HepG2 (cell line): ENCODE results near the gene CAMK2N2. TPM values are rescaled to one million over a fixed set of nuclear protein-coding genes. Genes with fewer than 3 reads are reported as not detected.

ENCODE experiments used
- GATA4 ChIP-seq: sonication (generic); IDR thresholded peaks from 2 replicates; pipeline ENCODE4 v1.6.1; 2016; ENCODE audit warnings: antibody characterized with exemption, low read depth, borderline replicate concordance
- GPN1 ChIP-seq: sonication (generic); formaldehyde crosslinking; IDR thresholded peaks from 2 replicates; pipeline ENCODE4 v1.5.1; 2020; ENCODE audit warnings: missing genetic modification reagents, borderline replicate concordance
- HMG20A ChIP-seq: IDR thresholded peaks from 2 replicates; pipeline ENCODE4 v1.6.1; 2016; ENCODE audit warnings: borderline replicate concordance
- HOXA5 ChIP-seq: sonication (generic); formaldehyde crosslinking; IDR thresholded peaks from 2 replicates; pipeline ENCODE4 v1.4.0; 2020; ENCODE audit warnings: missing genetic modification reagents
- JUN ChIP-seq: sonication (generic); formaldehyde crosslinking; IDR thresholded peaks from 2 replicates; pipeline ENCODE4 v1.4.0; 2020; ENCODE audit warnings: mild to moderate bottlenecking, missing genetic modification reagents
- KDM5A ChIP-seq: fragments of 200-600 bp; sonication (generic); IDR thresholded peaks from 2 replicates; pipeline ENCODE4 v1.7.0; 2018; ENCODE audit warnings: antibody characterized with exemption, mild to moderate bottlenecking, low read length, borderline replicate concordance
- MBNL3 ChIP-seq: fragments of 250-450 bp; sonication (Bioruptor Pico); conservative IDR thresholded peaks from 2 replicates; pipeline ENCODE4 v1.8.0; 2022; ENCODE audit warnings: mild to moderate bottlenecking, inconsistent platforms
- NFYC ChIP-seq: IDR thresholded peaks from 2 replicates; pipeline ENCODE4 v1.6.1; 2016; ENCODE audit warnings: missing genetic modification reagents, missing compliant biosample characterization
- SMAD9 ChIP-seq: sonication (generic); formaldehyde crosslinking; IDR thresholded peaks from 2 replicates; pipeline ENCODE4 v1.5.1; 2020; ENCODE audit warnings: mild to moderate bottlenecking, missing genetic modification reagents
- TEAD2 ChIP-seq: sonication (generic); formaldehyde crosslinking; IDR thresholded peaks from 2 replicates; pipeline ENCODE4 v1.9.0; 2021; ENCODE audit warnings: missing genetic modification reagents
- TMF1 ChIP-seq: sonication (generic); formaldehyde crosslinking; IDR thresholded peaks from 2 replicates; pipeline ENCODE4 v1.8.1; 2022; ENCODE audit warnings: low read depth, missing genetic modification reagents
- TOE1 ChIP-seq: sonication (generic); formaldehyde crosslinking; IDR thresholded peaks from 2 replicates; pipeline ENCODE4 v1.4.0; 2020; ENCODE audit warnings: mild to moderate bottlenecking, missing genetic modification reagents
- USF2 ChIP-seq, 2 experiments: sonication (generic) in 1 of 2; formaldehyde crosslinking in 1 of 2; IDR thresholded peaks; 2 replicates each; pipeline versions ENCODE4 v1.5.1 to v1.6.1; 2011 to 2020; ENCODE audit warnings: borderline replicate concordance in 1 of 2, low read depth in 1 of 2, low read length in 1 of 2, mild to moderate bottlenecking in 1 of 2, missing genetic modification reagents in 1 of 2, moderate library complexity in 1 of 2
- ZBTB2 ChIP-seq: sonication (generic); formaldehyde crosslinking; IDR thresholded peaks from 2 replicates; pipeline ENCODE4 v1.8.0; 2022; ENCODE audit warnings: low read depth, missing genetic modification reagents
- ZNF350 ChIP-seq: sonication (generic); formaldehyde crosslinking; IDR thresholded peaks from 2 replicates; pipeline ENCODE4 v1.4.0; 2020; ENCODE audit warnings: mild to moderate bottlenecking, low read depth, missing genetic modification reagents, borderline replicate concordance
- ZNF383 ChIP-seq: sonication (generic); formaldehyde crosslinking; IDR thresholded peaks from 2 replicates; pipeline ENCODE4 v1.4.0; 2020; ENCODE audit warnings: missing genetic modification reagents, mild to moderate bottlenecking, borderline replicate concordance
- ZNF607 ChIP-seq: sonication (generic); formaldehyde crosslinking; IDR thresholded peaks from 2 replicates; pipeline ENCODE4 v1.5.1; 2020; ENCODE audit warnings: missing genetic modification reagents, mild to moderate bottlenecking, borderline replicate concordance
- ZNF724P ChIP-seq: sonication (generic); formaldehyde crosslinking; IDR thresholded peaks from 2 replicates; pipeline ENCODE4 v1.8.0; 2022; ENCODE audit warnings: missing genetic modification reagents, borderline replicate concordance
- ZNF782 ChIP-seq: sonication (generic); formaldehyde crosslinking; IDR thresholded peaks from 2 replicates; pipeline ENCODE4 v1.4.0; 2020; ENCODE audit warnings: missing genetic modification reagents, mild to moderate bottlenecking, borderline replicate concordance
- ZNF878 ChIP-seq: sonication (generic); formaldehyde crosslinking; IDR thresholded peaks from 2 replicates; pipeline ENCODE4 v1.8.1; 2023; ENCODE audit warnings: mild to moderate bottlenecking, missing genetic modification reagents, moderate library complexity
- polyA plus RNA-seq, 8 experiments: library from polyadenylated mRNA; depleted of rRNA in 3 of 8; stranded (reverse) in 7 of 8; unstranded in 1 of 8; fragments of >200 nt; fragmentation: Illumina TruSeq in 4 of 8; extraction: Trizol in 4 of 8; gene quantifications; 2 replicates each; pipeline versions ENCODE4 v1.2.1 to v1.2.3, GENCODE V29; 2011 to 2016; ENCODE audit warnings: low read depth in 4 of 8, missing spikeins in 1 of 8, mixed read lengths in 1 of 8; ENCODE audit not compliant: insufficient read depth in 1 of 8
- total RNA-seq, 5 experiments: library from RNA; depleted of rRNA; stranded (reverse); fragments of >200 nt; fragmentation: Illumina TruSeq; extraction: Trizol; gene quantifications; 2 replicates each; pipeline ENCODE4 v1.2.3, GENCODE V29; 2016; ENCODE audit warnings: low read depth in 1 of 5
- TF ChIP-seq, protein P1 (sequence below): sonication (generic); formaldehyde crosslinking; IDR thresholded peaks from 2 replicates; pipeline ENCODE4 v1.4.0; 2020; ENCODE audit warnings: missing genetic modification reagents, low read depth, mild to moderate bottlenecking, borderline replicate concordance
- TF ChIP-seq, protein P2 (sequence below): sonication (generic); formaldehyde crosslinking; IDR thresholded peaks from 2 replicates; pipeline ENCODE4 v1.5.0; 2020; ENCODE audit warnings: missing genetic modification reagents
- TF ChIP-seq, protein P3 (sequence below): sonication (generic); formaldehyde crosslinking; IDR thresholded peaks from 2 replicates; pipeline ENCODE4 v1.8.0; 2023; ENCODE audit warnings: mild to moderate bottlenecking, missing genetic modification reagents

Gene CAMK2N2
- total and polyA plus RNA-seq, 2 of the 13 experiments (the other 11 are each of a cell fraction or from before 2014, with no cell fraction given), result 0.12 to 0.27 TPM

DNA sequence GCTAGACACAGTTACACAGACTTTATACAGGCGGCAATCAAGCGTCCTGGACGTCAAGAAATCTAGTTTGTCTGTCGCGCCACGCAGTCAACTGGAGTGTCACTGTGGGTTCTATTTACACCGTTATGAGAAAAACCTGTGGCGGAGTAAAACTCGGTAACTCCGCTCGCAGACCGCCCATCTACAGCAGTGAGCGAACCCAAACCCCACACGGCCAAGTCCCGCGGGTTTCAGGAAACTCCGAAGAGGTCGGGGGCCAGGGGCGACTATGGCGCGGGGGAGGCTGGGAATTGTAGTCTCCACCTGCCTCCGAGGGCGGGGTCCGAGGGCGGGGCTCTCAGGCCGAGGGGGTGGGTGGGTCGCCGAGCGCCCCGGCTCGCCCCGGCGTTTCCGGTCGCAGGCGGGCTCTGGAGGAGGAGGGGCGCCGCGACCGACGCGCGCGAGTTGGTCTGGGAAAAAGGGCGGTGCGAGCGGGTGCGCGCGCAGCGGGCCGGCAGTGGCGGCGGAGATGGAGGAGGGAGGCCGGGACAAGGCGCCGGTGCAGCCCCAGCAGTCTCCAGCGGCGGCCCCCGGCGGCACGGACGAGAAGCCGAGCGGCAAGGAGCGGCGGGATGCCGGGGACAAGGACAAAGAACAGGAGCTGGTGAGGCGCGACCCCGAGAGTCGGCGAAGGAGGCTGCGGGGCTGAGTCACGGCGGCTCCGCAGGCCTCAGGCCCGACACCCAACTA lies 37.6 kb upstream of the CAMK2N2 start, which contains the start of gene PSMD2 (continued):
- TF ChIP-seq TOE1 (CRISPR knock-in tag) (0 out of 2 replicates have a peak, but pooled peaks have one; percentile 80), TMF1 (CRISPR knock-in tag) (no peak), KDM5A (peak; percentile 63; the same call in 1 of the 2 replicates), ZNF350 (CRISPR knock-in tag) (0 out of 2 replicates have a peak, but pooled peaks have one; percentile 32), HMG20A (no peak), MBNL3 (CRISPR knock-in tag) (no peak), ZBTB2 (CRISPR knock-in tag) (peak; percentile 92), NFYC (CRISPR knock-in tag) (no peak), GATA4 (no peak; the same call in 1 of the 2 replicates), ZNF724P (no peak), GPN1 (CRISPR knock-in tag) (no peak), ZNF878 (CRISPR knock-in tag) (no peak), ZNF607 (CRISPR knock-in tag) (peak; percentile 52; the same call in 1 of the 2 replicates), HOXA5 (CRISPR knock-in tag) (0 out of 2 replicates have a peak, but pooled peaks have one; percentile 66), TEAD2 (CRISPR knock-in tag) (no peak), JUN (CRISPR knock-in tag) (no peak), ZNF383 (no peak), USF2 (IDR thresholded peaks at IDR 0.05; ENCODE audit: low read depth, low read length) (no peak), USF2 (CRISPR knock-in tag; IDR thresholded peaks at IDR 0.05; ENCODE audit: borderline replicate concordance) (no peak), ZNF782 (CRISPR knock-in tag) (no peak), SMAD9 (CRISPR knock-in tag) (no peak)
- TF ChIP-seq, protein P1, sequence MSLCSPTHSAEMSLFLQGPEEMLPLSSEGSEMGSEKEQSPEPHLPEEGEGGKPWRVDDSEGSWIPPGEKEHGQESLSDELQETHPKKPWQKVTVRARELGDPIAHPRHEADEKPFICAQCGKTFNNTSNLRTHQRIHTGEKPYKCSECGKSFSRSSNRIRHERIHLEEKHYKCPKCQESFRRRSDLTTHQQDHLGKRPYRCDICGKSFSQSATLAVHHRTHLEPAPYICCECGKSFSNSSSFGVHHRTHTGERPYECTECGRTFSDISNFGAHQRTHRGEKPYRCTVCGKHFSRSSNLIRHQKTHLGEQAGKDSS (CRISPR knock-in tag), result no peak
- TF ChIP-seq, protein P2, sequence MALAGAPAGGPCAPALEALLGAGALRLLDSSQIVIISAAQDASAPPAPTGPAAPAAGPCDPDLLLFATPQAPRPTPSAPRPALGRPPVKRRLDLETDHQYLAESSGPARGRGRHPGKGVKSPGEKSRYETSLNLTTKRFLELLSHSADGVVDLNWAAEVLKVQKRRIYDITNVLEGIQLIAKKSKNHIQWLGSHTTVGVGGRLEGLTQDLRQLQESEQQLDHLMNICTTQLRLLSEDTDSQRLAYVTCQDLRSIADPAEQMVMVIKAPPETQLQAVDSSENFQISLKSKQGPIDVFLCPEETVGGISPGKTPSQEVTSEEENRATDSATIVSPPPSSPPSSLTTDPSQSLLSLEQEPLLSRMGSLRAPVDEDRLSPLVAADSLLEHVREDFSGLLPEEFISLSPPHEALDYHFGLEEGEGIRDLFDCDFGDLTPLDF (CRISPR knock-in tag), result no peak; the same call in 1 of the 2 replicates
- TF ChIP-seq, protein P3, sequence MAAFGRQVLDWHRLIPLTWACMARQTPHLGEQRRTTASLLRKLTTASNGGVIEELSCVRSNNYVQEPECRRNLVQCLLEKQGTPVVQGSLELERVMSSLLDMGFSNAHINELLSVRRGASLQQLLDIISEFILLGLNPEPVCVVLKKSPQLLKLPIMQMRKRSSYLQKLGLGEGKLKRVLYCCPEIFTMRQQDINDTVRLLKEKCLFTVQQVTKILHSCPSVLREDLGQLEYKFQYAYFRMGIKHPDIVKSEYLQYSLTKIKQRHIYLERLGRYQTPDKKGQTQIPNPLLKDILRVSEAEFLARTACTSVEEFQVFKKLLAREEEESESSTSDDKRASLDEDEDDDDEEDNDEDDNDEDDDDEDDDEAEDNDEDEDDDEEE (CRISPR knock-in tag), result no peak; the same call in 1 of the 2 replicates
